HG03159 (cell line): ENCODE measurements around the gene RASD1.

Experiments used
- ATAC-seq: cut with Tn5 transposase; IDR thresholded peaks from one replicate; pipeline ENCODE4 v1.9.1; 2021; ENCODE audit warnings: mild to moderate bottlenecking, moderate library complexity; ENCODE audit not compliant: unreplicated experiment

Gene RASD1

DNA sequence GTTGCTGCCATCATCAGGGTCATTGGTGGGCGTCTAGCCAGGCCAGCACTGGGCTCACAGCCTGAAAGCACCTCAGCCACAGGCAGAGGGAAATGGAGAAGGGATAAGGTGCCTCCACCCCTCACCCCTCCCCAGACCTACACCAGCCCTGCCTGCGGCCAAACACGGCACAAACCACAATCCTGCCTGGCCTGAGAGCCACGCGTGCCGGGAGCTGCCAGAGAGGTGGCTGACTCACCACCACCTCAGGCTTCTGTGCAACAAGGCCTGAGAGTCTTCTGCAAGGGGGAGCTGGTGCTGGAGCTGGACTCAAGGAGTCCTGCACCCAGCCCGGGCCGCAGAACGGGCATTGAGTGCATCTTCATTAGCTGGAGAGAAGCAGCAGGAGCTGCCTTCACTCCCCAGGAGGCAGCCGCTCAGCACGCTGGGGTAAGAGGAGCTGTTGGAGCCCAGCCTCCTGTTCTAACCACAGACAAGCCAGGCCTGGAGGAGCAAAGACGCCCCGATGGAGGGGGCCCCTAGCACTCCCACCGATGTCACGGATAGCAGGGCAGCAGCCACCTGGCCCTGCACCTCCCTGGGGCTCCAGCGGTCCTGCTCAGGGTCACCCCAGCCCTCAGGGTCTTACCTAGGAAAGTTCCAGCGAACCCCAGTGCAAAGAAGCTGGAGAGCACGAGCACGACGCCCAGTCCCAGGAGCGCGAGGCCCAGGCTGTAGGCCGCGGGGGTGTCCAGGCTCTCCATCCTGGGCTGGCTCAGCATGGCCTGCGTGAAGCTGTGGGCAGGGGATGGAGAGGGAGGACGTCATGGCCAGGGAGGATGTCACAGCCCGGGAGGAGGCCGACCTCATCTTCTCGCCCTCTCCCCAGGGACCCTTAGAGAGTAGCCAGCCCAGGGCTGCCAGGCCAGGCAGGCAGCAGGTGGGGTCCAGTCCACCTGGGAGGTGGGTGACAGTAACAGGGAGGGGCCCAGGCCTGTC is 16.0 kb upstream of the RASD1 start:
- no peak for ATAC-seq

DNA sequence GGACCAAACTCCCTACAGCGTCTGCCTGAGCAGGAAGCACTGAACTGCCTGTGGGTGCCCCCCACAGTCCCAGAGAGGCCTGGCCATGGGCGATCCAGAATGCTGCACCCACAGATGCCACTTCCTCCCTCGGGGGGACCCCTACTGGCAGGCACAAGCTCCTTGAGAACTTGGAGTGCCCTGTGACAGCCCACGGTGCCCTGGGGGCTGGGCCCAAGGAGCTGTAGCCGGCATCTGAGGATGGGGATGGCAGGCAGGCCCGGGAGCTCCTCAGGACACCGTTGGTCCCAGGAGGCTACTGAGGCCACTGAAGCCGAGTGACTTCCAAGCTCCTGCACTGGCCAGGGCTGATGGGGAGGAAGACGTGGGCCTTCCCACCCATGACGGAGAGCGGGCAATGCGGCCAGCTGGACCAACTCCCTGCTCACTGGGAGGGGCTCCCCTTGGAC is 15.1 kb upstream of the RASD1 start:
- ATAC-seq: no peak

DNA sequence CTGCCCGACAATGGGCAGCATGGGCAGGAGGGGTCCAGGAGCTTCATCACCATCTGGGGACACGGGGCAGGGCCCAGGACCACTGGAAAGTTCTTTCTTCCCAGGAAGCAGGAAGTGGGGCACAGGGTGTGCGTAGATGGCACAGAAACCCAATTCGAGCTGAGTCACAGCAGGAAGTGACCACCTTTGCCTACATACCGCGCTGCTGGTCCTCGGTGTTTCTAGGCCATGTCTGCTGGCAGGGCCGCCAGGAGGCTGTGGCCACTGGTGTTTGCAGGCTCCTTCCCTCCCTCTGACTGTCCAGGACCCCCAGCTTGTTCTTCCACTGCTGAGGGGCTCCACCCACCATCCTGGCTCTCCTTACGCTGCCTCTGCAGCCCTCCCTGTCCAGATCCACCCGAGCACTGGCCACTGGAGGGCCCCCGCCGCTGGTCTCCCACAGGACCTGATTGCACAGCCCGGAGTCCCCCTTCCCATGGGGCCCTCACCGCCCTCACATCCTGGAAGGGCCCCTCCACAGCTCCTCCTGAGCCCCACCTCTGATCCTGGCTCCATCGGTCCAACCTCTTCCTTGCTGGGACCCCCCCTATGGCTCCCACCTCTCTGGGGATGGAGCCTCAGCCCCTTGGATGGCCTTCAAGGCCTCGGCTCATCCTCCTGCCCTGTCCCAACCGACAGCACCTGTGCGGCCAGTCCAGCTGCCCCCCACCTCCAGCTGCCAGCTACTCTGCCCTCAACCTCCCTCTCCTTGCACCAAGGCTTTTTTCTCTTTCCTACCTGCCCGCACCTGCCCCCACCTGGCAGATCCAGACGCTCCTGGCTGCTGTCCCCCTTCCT is 14.5 kb upstream of the RASD1 start:
- no peak for ATAC-seq

DNA sequence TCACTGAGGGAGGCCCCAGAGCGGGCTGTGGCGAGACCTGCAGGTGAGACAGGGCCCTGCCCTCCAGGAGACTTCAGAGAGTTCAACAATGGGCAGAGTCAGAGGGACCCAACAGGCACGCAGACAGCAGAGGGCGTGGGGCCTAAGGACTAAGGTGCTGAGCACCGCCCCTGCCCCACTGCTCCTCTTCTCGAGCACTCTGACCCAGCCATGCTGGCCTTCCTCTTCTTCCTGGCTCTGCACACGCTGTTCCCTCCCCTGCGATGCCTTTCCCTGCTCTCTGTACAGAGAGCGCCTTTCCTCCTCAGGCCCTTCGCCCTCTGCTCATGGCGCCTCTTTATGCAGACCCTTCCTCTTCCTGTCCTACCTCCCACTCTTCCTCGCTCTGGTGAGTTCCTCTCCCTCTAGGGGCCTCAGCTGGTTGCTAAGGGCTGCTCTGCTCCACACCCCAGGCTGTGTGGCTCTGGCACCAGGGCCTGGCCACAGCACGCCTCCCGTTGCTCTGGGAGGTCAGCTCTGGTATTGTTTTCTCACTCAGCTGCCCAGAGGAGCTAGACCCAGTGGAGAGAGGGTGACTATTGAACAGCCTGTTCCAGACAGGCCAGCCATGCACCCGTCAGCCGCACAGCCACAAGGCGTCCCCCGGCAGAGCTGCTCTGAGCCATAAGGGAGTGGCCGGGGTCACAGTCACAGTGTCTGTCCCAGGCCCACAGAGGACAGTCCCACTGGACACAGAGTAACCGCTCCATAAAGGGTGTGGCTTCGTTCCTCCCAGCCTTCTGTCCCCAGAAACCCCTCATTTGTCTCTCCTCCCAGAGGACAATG is 13.6 kb upstream of the RASD1 start:
- no peak for ATAC-seq

DNA sequence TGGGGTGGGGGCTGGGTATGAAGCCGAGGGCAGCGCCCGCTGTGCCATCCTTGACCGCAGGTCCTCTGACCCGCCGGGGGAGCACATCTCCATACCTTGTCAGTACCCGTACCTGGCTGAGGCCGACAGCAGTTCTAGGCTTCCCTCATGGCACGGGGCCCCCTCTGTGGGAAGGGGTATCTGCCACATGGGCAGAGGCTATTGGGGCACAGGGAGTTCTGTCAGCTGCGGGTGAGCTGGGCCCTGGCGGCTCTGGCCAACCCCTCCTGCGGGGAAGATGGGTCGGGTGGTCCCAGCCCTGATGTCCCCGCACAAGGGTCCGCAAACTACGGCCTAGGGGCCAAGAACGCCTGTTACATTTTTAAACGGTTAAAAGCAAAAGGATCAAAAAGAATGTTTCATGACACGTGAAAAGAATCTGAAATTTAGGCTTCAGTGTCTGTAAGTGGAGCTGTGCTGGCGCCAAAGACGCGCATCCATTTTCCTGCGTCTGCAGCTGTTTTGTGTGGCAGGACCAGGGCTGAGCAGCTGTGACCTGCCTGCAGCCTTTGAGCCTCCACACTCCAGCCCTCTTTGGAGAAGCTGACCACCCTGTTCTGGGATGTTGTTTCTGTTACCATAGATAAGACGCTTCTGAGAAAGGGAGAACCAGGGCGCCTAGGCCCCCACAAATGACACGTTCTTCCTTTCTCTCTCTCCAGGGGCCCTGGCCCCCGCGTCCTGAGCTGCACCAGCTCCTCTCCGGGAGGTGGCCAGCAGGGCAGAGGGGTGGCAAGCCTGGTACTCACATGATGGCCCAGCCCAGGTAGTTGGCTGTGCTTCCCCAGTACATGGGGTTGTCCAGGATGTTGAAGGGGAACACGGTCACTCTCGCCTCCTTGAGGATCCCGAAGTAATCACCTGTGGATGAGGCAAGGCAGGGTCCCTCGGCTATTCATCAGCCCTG is 12.7 kb upstream of the RASD1 start:
- ATAC-seq: no peak

DNA sequence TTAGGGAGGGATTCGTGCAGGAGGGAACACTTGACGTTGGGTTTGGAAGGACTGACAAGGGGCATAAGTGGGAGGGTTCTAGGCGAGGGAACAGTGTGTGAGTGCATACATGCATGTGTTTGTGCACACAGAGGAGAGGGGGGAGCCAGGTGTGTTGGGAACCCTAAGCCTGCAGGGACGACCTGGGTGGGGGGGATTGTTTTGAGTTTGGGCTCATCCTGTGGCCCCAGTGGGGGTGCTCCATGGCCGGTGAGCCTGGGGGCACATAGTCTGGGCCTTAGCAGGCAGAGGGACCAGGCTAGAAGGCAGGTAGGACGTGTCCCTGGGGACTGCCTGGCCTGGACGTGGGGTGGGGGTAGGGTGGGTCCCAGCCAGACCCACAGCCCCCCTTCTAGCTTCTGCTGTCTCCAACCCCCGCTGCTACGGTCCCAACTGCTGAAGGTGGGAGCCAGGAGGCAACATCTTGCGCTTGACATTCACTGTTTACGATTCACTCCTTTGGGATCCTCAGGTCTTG is 11.9 kb upstream of the RASD1 start:
- no peak for ATAC-seq

DNA sequence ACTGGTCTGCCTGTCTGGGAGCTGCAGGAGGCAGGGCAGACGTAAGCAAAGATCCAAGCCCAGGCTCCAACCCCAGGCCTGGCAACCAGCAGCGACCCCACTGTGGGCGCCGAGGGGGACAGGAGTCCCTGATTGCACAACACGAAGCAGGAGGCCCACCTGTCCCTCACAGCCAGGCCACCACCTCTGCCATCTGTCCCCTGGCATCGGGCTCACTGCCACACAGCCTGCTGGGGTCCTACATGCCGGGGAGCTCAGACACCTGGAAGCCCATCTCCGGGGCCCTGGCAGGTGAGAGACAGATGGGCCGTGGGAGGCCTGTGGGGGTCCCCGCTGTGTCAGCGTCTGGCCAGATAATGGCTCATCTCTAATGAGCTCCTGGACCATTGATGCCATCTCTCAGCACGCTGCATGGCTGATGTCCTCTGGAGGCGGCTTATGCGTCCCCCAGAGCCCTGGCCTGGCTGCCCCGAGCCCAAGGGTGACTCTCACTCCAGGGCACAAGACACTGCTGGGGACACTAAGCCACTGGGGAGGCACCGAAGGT is 11.3 kb upstream of the RASD1 start:
- no peak for ATAC-seq

DNA sequence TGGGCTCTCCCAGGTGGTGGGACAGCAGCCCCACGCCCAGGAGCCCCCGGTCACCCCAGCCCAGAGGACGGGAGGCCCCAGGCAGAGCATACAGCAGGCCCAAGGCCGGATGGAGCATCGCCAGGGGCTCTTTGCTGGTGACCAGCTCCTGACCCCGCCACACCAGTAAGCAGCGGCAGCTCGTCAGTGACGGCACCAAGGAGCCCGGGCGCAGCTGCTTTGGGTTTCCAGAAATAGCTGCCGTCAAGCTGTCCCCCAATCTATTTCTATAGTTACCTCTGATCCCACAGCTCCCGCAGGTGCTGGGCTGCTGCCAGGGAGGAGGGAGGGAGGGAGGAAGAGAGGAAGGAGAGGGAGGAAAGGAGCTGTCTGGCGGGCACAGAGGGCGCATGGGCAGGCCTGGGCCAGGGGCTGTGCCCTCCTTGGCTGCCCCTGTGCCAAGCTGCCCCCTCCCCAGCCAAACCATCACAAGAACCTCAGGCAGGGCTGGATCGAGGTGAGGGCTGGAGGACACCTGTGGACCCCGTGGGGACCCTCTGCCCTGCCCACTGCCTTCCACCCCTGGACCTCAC is 10.8 kb upstream of the RASD1 start:
- ATAC-seq: no peak

DNA sequence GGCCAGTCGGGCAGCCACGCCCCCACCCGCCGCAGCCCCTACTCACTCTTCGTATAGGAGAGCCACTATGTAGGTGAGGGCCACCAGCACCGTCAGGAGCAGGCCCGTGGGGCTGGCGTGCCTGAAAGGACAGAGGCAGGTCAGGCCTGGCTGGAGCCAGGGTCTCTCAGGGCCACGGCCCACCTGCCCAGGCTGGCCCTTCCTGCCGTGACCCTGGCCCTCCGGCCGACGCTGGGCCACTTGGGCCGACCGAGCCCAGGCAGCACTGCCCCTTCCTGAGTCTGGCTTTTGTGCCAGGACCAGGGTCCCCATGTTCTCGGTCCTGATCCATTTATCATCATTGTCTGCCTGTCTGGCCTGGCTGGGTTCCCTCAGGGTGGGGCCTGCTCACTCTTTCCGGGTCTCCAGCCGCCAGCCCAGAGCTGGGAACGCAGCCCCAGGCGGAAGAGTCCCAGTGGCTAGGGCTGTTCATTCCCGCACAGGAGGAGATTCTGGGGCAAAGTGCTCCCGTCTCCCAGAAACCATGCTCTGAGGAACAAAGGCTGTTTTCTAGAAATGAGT is 10.1 kb upstream of the RASD1 start:
- ATAC-seq: no peak

DNA sequence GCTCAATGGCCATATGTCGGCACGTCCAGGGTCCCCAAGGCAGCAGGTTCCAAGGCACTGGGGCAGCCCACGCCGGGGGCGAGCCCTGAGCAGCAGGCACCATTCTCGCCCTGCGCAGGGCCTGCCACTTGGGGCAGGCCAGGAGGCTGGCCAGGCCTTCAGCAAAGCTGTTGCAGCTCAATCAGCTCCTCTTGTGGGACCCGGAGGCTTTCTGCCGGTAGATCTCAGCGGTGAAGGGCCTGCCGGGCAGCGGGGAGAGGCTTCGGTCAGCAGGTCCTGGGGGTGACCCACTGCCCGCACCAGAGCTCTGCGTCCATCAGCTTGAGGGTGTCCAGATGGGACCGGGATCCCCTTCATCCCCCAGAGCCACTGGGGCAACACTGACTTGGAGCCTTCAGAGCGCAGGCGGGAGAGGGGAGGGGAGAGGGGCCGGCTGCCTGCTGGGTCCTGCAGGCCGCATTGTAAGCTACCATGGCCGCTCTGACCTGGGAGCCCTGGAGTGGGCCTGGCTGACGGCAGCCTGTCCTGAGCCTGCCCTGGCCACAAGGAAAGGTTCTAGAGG is 9.5 kb upstream of the RASD1 start:
- ATAC-seq: no peak

DNA sequence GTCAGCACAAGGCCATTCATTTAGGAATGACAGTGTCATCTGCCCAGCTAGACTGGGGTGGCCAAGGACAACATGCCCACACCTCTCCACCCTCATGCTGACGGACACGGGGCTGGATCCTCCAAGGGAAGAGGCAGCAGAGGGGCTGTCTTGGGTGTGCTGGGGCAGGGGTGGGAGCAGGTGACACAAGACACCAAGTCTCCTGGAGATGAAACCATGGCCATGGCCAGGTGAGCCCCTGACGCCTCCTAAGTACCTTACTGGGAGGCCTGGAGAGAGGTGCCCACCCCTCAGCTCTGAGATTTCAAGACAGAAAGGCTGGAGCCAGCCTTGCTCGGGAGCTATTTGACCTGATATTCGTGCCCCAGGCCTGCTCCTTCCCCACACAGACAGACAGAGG is 9.0 kb upstream of the RASD1 start:
- no peak for ATAC-seq

DNA sequence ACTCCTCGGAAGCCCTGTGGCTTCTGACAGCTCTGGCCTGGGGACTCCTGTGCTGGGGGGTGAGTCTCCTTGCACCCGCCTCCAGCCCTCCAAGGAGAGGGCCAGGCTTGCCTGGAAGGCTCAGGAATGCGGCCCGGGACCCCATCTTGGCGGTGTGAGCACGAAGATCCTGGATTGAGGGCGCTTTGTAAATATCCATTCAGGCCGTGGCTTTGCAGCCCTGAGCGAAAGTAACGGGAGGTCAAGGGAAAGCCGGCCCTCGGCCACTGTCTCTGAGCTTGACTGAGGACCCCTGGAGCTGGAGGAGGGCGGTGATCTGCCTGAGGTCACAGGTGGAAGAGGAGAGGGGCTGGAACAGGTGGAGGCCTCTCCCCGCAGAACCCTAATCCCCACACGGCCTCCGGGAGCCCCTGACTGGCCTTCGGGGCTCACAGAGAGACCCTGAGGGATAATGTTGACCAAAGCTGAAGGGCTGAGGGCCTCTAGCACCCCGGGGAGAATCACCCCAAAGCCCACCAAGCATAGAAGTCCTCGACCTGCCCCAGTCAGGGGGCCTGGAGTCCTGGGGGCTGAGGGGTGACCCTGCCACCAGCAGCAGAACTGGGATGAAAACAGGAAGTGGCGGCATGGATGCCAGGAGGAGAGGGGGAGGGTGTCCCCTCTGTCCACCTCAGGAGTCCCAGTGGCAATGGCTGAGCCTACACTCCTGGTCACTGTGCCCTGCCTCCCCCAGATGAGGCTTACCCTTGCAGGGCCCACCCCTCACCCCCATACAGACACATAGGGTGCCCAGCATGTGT is 8.3 kb upstream of the RASD1 start:
- ATAC-seq: no peak

DNA sequence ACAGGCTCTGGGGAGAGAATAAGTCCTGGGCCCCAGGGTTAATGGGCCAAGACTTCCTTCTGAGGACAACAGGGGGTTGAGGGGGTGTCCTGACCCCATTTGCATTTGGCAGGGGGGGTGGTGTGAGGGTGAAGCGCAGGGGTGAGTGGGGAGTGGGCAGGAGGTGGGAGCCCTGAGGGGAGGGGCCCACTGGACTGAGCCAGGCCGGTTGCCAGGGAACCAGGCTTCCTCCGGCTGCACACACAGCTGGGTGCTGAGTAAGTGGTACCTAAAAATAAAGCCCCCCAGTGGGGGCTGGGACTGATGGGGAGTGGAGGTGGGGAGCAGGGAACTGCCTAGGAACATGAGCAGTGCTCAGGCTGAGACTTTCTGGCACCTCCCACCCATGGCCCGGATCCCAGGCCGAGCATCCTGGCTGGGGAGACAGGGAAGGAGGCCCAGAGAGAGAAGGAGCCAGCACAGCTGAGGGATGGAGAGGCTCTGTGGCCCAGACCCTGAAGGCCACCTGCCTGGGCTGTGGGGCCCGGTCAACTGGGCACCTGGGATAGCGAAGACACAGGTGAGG is 7.5 kb upstream of the RASD1 start:
- no peak for ATAC-seq

DNA sequence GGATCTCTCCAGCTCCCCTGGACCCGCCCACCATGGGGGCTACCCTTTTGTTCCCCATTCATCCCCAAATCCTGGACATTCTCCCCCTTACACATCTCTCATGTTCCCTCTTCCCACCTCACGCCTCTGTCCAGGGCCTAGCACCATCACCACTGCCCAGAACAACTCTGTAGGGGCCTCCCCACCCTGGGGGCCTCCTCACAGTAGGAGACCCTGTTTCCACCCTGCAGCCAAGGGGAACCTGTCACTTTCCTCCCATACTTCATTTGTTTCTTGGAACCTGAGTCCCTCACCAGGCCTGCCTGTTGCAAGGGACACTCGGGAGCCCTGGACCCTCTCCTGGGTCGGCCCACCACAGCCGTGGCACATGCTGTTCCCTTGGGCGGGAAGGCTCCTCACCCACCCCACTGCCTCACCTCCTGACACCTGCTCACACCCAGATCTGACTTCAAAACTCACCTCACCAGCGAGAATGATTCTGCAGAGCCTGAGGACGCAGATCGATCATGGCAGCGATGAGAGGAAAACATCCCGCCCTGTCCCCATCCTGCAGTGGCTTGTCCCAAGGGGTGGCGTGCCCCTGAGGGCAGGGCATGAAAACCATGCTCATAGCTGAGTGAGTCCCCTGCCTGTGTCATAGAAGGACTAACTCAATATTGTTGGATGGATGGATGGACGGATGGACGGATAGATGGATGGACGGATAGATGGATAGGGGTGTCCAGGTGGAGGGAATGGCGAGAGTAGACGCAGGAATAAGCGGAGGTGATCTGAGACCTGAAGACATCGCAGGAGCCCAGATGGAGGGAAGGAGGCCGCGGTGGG is 6.8 kb upstream of the RASD1 start:
- no peak for ATAC-seq

DNA sequence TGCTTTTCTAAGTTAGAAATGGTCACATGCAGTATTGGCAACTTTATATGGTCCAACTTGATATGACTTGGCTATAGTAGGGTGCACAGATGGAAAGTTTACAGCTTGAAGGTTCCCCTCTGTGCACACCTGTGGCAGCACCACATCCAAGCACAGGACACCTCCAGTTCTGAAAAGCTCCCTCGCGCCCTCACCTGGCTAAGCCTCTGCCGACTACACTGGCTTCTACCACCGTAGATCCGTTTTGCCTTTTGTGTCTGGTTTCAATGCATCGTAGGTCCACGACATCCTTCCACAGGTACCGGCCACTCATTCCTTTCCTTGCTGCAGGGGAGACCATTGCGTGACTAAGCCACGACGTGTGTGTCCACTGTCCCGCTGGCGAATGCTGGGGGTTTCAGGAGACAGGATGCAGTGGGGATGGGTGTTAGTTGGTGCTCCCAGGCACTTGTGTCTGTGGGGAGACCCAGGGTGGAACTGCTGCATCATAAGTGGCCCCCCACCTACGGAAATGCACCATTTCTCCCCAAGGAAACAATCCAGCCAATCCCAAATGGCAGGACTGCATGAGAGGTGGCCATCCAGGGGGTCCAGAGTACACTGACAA is 4.9 kb upstream of the RASD1 start:
- no peak for ATAC-seq
